Heart left ventricle (tissue), 13 donors: ENCODE measurements around the gene ZNG1A.

Experiments used
- CTCF ChIP-seq, 12 donors: fragments of 200-600 bp; sonication (generic) in 4 of 12; IDR thresholded peaks; one replicate each; pipeline versions ENCODE4 v1.5.0 to v1.8.0; 2018 to 2022; ENCODE audit warnings: antibody characterized with exemption in 12 of 12, mild to moderate bottlenecking in 5 of 12
- POLR2A ChIP-seq, 2 donors: fragments of 450-650 bp; IDR thresholded peaks; one replicate each; pipeline ENCODE4 v1.6.1; 2017; ENCODE audit warnings: antibody characterized with exemption in 2 of 2, mild to moderate bottlenecking in 2 of 2, moderate library complexity in 2 of 2
- donor health status: ischemic (EF 13 %, LVEDD 7.1; RV severe dilation, severe dysfunction).
- donor health status: DM: no; HTN: yes; CAD: no.
- donor health status: DM: no; HTN: no; CAD: no.
- donor health status: ischemic (EF 25% LVEDD 6.9; RV normal size, moderate dysfunction).
- donor health status: ischemic (EF 25% LVEDD 5.7; RV mildly dilated, moderate dysfunction).
- donor health status: ischemic (EF 35%, LVEDD 5.7; RV mildly dilated, moderate dysfunction).
- donor health status: nonischemic (EF 11% LVEDD 7.7; RV severe dilation, severe dysfunction).
- donor health status: DM: yes; HTN: yes; CAD: no.
- donor health status: PGD.
- donor health status: ischemic (EF 29% LVEDD 5.4; RV normal size, mild dysfunction).
- donor health status: nonischemic (EF 23%, LVEDD 6.1; RV moderate dilation, normal function).

- TF ChIP-seq CTCF (IDR thresholded peaks at IDR 0.05): no peak
- TF ChIP-seq POLR2A (IDR thresholded peaks at IDR 0.05): no peak
Observed at GRCh38 chr9:227860-228259, 49.0 kb upstream of the ZNG1A start.
